ENCODE data around the gene CDKAL1.

CDKAL1 gene

DNA sequence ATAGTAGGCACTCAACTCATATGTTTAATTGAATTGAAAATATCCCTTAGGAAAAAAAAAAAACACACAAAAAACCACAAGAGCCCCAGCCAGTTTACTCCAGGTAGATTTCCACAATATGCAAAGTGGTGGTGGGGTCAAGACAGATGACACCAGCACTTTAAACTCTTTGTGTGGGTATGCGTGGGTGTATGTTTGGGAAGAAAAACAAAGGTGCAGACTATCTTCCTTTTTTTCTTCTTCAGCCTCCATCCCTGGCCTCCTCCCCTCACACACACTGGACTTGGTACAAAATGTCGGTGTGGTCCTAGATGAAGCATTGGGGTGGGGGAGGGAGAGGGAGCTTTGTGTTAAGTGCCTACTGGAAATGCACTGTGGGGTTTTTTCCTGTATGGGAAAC, 42.2 kb upstream of the CDKAL1 start:
- TF ChIP-seq POLR2AphosphoS5 (IDR thresholded peaks at IDR 0.05; ENCODE audit: low read depth, low read length): no peak
- no peak for TF ChIP-seq SIN3A (IDR thresholded peaks at IDR 0.05; ENCODE audit: borderline replicate concordance, insufficient read depth, low read length)
- no peak for TF ChIP-seq TAF1 (IDR thresholded peaks at IDR 0.05; ENCODE audit: borderline replicate concordance, insufficient read depth, low read length)
- no peak for TF ChIP-seq FOXP2 (optimal IDR thresholded peaks at IDR 0.05; ENCODE audit: borderline replicate concordance, extremely low read depth, extremely low read length, insufficient read depth)
- TF ChIP-seq REST (IDR thresholded peaks at IDR 0.05; ENCODE audit: insufficient read depth in 1 of 2, low read depth in 2 of 2, low read length in 2 of 2): no peak

- TF ChIP-seq TAF1 (IDR thresholded peaks at IDR 0.05; ENCODE audit: borderline replicate concordance, insufficient read depth, low read length) (no peak), REST (IDR thresholded peaks at IDR 0.05; ENCODE audit: insufficient read depth in 1 of 2, low read depth in 2 of 2, low read length in 2 of 2) (no peak), POLR2AphosphoS5 (IDR thresholded peaks at IDR 0.05; ENCODE audit: low read depth, low read length) (no peak)
Observed at GRCh38 chr6:20497216-20498040, 36.8 kb upstream of the CDKAL1 start.

DNA sequence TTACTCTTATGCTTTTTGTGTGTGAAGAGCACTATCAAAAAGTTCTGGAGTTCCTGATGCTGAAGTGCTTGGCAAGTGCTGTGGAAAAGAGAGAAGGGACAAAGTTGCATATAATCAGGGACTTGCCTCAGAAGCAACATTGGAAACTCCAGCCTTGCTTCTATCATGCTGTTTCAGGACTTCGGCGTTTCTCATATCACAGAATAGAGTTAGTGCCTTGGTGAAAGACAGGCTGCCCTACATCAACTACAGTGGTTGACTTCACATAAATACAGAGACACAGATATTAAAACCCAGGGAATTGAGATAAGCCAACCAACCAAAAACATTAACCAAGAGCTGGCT, 36.2 kb upstream of the CDKAL1 start:
- TF ChIP-seq SIN3A (IDR thresholded peaks at IDR 0.05; ENCODE audit: borderline replicate concordance, insufficient read depth, low read length) (no peak), FOXP2 (optimal IDR thresholded peaks at IDR 0.05; ENCODE audit: borderline replicate concordance, extremely low read depth, extremely low read length, insufficient read depth) (no peak), TAF1 (IDR thresholded peaks at IDR 0.05; ENCODE audit: borderline replicate concordance, insufficient read depth, low read length) (no peak), REST (IDR thresholded peaks at IDR 0.05; ENCODE audit: insufficient read depth in 1 of 2, low read depth in 2 of 2, low read length in 2 of 2) (no peak), POLR2AphosphoS5 (IDR thresholded peaks at IDR 0.05; ENCODE audit: low read depth, low read length) (no peak)

DNA sequence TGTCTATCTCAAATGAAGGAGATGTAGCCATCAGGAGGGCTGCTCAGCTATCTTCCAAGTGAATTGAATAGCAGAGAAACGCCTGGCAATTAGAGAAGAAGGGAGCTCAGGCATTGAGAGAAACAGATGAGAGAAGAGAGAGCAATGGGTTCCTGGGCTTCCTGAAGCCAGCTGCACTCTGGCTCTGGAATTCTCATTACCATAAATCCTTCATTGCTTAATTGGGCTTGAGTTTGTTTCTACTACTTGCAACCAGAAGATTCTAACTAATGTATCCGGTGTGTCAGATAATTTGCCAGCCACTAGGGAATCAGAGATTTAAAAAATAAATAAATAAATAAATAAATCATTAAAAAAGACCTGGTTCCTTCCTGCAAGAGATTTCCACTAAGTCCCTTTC, 25.0 kb upstream of the CDKAL1 start:
- TF ChIP-seq REST (IDR thresholded peaks at IDR 0.05; ENCODE audit: insufficient read depth in 1 of 2, low read depth in 2 of 2, low read length in 2 of 2) (no peak), TAF1 (IDR thresholded peaks at IDR 0.05; ENCODE audit: borderline replicate concordance, insufficient read depth, low read length) (no peak), POLR2AphosphoS5 (IDR thresholded peaks at IDR 0.05; ENCODE audit: low read depth, low read length) (no peak), FOXP2 (optimal IDR thresholded peaks at IDR 0.05; ENCODE audit: borderline replicate concordance, extremely low read depth, extremely low read length, insufficient read depth) (no peak), SIN3A (IDR thresholded peaks at IDR 0.05; ENCODE audit: borderline replicate concordance, insufficient read depth, low read length) (no peak)
